ENCODE data around the gene IGSF21.

IGSF21 gene

GRCh38 chr1:18108299-18109057 lies 880 bp downstream of the IGSF21 start:
- Mint-ChIP-seq H3K27me3 (ENCODE audit: low read depth, poor library complexity) (peaks cover 98% of the 10 kb centered on the region), H3K9me3 (no peaks in the 10 kb centered on the region), H3K27ac (no peak overlapping the region), H3K4me1 (peaks cover 25% of the 10 kb centered on the region), H3K36me3 (ENCODE audit: low read depth) (no peaks in the 10 kb centered on the region), H3K4me3 (peak overlapping the region; percentile 74)
- TF ChIP-seq CTCF (IDR thresholded peaks at IDR 0.05): no peak
- no peak for DNase-seq

- Mint-ChIP-seq H3K36me3 (ENCODE audit: low read depth) (no peaks in the 10 kb centered on the region), H3K27me3 (ENCODE audit: low read depth, poor library complexity) (peaks cover 98% of the 10 kb centered on the region), H3K4me1 (peaks cover 25% of the 10 kb centered on the region), H3K4me3 (peak overlapping the region; percentile 74), H3K27ac (no peak overlapping the region), H3K9me3 (no peaks in the 10 kb centered on the region)
- no peak for DNase-seq
- no peak for TF ChIP-seq CTCF (IDR thresholded peaks at IDR 0.05)
These were observed 1.6 kb downstream of the IGSF21 start for GRCh38 chr1:18109058-18109755.

- no peaks in the 10 kb centered on the region for H3K9me3 Mint-ChIP-seq
- H3K4me3 Mint-ChIP-seq: peak overlapping the region; percentile 64
- H3K27ac Mint-ChIP-seq: no peak overlapping the region
- peak; percentile 26 for TF ChIP-seq CTCF (IDR thresholded peaks at IDR 0.05)
- DNase-seq: peak; percentile 59
- no peaks in the 10 kb centered on the region for H3K36me3 Mint-ChIP-seq (ENCODE audit: low read depth)
- H3K4me1 Mint-ChIP-seq: peaks cover 20% of the 10 kb centered on the region
- peaks cover 98% of the 10 kb centered on the region for H3K27me3 Mint-ChIP-seq (ENCODE audit: low read depth, poor library complexity)
These were observed 2.4 kb downstream of the IGSF21 start for GRCh38 chr1:18109756-18110597.

- Mint-ChIP-seq H3K27ac (no peak overlapping the region), H3K36me3 (ENCODE audit: low read depth) (no peaks in the 10 kb centered on the region), H3K27me3 (ENCODE audit: low read depth, poor library complexity) (peaks cover 98% of the 10 kb centered on the region), H3K4me1 (peaks cover 20% of the 10 kb centered on the region), H3K9me3 (no peaks in the 10 kb centered on the region), H3K4me3 (no peak overlapping the region)
- TF ChIP-seq CTCF (IDR thresholded peaks at IDR 0.05): no peak
- DNase-seq: peak; percentile 24
These were observed 3.0 kb downstream of the IGSF21 start for GRCh38 chr1:18110598-18110939.

GRCh38 chr1:18110968-18111367 lies 3.4 kb downstream of the IGSF21 start:
- DNase-seq: peak; percentile 34
- H3K27me3 Mint-ChIP-seq (ENCODE audit: low read depth, poor library complexity): peaks cover 96% of the 10 kb centered on the region

More at GRCh38 chr1:18110968-18111367, 3.4 kb downstream of the IGSF21 start:
- no peak for TF ChIP-seq CTCF (IDR thresholded peaks at IDR 0.05)
- Mint-ChIP-seq H3K27ac (no peak overlapping the region), H3K36me3 (ENCODE audit: low read depth) (no peaks in the 10 kb centered on the region), H3K9me3 (no peaks in the 10 kb centered on the region), H3K4me3 (peak overlapping the region; percentile 30), H3K4me1 (peaks cover 20% of the 10 kb centered on the region)

All from nephron progenitor cell (in vitro differentiated cells).